RCC 7860 (cell line): ENCODE data around the gene SUOX.
"Not testable (repeated sequence)": the region's sequence is repeated elsewhere in the genome, so short reads cannot be mapped to it uniquely, and the experiment has no call there.

Experiments used
- DNase-seq: peaks from one replicate; pipeline ENCODE4 v3.0.0-alpha.2; 2015; ENCODE audit warnings: low spot score
- FAIRE-seq: peaks from 2 replicates; lab custom pipeline; 2012; peaks lifted over from hg19 to GRCh38; lab: Jason Lieb, UNC

Gene SUOX

GRCh38 chr12:55996715-55997534 is at the start of gene SUOX:
TSS of gene SUOX (plus strand) at chr12:55997276. CDS start at chr12:56002222, 4,946 bp downstream.
- peak; percentile 89 for FAIRE-seq
- peak; percentile 87 for DNase-seq

- DNase-seq (no peak), FAIRE-seq (no peak)
Observed at GRCh38 chr12:55955344-55955743, 41.7 kb upstream of the SUOX start.

GRCh38 chr12:55955800-55956508 is 41.1 kb upstream of the SUOX start:
- DNase-seq = peak; percentile 55

GRCh38 chr12:55957106-55957859 is 39.8 kb upstream of the SUOX start:
- no peak for FAIRE-seq

More at GRCh38 chr12:55955800-55956508, 41.1 kb upstream of the SUOX start:
- FAIRE-seq = peak; percentile 65

DNA sequence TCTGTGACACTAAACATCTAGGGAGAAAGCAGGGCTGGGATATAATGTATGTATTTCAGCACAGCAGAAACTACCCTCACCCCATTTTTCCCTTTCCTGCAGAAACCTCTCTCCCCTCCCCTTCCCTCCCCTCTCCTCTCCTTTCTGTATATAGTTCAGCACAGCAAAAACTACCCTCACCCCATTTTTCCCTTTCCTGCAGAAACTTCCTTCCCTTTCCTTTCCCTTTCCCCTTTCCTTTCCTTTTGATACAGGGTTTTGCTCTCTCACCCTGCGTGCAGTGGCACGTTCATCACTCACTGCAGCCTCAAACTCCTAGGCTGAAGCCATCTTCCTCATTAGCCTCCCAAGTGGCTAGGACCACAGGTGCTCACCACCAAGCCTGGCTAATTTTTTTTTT is 33.3 kb upstream of the SUOX start:
- DNase-seq (no peak), FAIRE-seq (no peak)

More at GRCh38 chr12:55957106-55957859, 39.8 kb upstream of the SUOX start:
- no peak for DNase-seq

DNA sequence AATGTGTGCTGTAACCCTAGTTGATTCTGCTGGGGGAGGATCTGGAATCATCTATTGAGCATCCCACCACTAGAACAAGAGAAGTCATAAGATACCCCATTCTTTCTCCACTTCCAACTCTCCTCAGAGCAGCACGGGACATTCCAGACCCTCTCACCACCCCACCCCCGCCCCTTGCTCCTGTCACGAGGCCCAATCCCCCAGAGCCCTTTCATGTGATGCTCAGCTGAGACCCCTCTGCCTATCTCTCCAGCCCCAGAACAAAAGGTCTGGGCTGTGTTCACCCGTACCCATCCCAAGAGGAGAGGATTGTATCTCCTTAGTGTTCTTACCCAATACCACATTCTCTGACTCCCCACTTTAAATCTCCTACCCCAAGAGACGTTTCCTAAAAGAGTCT is 31.8 kb upstream of the SUOX start:
- FAIRE-seq (no peak), DNase-seq (no peak)

DNA sequence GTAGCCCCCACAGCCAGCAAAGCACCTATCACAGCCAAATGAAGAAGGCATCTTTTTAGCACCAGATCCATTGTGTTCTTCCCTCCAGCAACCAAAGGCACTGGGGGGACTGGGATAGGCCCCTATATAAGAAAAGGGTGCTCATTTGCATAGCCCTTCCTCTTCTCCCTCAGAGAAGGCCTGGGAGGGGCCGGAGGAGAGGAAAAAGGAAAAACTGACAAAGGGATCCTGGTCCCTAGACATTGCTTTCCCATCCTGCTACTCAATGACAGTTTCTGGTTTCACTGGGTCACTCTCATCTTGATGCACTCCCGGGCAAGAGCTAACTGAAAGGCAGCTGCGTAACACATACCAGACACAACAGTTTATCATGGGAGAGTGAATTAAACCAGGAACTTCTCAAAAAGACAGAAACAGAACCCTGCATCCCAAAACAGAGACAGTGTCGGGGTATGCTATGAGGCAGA is 31.1 kb upstream of the SUOX start, which contains the start of gene PMEL:
Gene PMEL (minus strand): TSS at position 102 of the 467 bp plus-strand sequence. CDS start 31 bp downstream, at position 71.
- FAIRE-seq (no peak), DNase-seq (no peak)

DNA sequence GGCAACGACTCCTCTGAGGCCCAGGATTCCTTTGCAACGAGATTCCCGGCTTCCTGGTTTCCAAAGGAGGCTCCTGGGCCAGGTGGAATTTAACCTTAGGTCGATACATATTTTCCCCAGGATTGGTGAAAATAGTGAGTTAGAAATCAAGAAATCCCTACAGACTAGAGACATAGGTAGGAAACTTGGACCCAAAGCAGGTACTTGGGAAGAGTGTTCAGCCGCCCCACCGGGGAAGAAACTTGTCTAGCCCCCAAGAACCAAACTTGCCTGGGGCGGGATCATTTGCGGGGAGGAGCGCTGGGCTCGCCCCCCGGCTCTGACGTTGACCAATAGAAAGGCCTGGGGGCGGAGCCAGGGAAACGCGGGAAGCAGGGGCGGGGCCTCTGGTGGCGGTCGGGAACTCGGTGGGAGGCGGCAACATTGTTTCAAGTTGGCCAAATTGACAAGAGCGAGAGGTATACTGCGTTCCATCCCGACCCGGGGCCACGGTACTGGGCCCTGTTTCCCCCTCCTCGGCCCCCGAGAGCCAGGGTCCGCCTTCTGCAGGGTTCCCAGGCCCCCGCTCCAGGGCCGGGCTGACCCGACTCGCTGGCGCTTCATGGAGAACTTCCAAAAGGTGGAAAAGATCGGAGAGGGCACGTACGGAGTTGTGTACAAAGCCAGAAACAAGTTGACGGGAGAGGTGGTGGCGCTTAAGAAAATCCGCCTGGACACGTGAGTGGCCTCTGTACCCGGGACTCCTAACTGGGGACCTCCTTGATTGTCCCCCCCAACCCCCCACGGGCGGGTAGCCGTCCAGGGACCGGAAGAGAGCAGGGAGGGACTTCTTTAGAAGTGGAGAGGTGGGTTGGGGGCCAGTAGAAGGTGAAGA is 30.4 kb upstream of the SUOX start, which contains the start of gene CDK2:
Gene CDK2 (plus strand): TSS at position 423 of the 874 bp plus-strand sequence. CDS start 179 bp downstream, at position 602.
- peak; percentile 56 for DNase-seq
- FAIRE-seq = peak; percentile 41

DNA sequence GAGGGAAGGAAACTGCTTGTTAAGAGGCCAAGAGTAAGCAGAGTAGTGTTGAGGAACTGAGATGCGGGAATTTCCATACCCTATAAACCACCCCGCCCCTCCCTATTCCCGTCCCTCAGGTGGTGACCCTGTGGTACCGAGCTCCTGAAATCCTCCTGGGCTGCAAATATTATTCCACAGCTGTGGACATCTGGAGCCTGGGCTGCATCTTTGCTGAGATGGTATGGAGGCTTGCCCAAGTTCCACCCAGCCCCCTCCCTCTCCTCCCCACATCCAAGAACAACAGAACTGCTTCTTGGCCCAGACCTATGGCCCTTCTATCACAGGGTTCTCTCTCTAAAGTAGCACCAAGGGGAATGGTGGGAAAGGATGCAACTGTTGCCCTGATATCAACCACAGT is 27.7 kb upstream of the SUOX start:
- no peak for DNase-seq
- FAIRE-seq = no peak

DNA sequence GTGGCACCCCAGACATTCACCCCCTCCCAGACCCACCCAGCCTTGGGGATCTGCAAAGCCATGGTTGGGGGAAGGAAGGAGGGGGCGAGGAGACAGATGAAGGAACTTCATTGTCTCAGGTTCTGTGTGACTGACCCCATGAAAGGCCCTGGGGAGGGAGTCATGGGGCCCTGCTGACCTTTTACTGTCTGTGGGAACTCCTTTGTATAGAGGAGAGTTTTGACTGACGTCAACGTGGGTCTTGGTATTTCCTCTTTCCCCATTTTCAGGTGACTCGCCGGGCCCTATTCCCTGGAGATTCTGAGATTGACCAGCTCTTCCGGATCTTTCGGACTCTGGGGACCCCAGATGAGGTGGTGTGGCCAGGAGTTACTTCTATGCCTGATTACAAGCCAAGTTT is 26.3 kb upstream of the SUOX start:
- no peak for FAIRE-seq
- DNase-seq = no peak

DNA sequence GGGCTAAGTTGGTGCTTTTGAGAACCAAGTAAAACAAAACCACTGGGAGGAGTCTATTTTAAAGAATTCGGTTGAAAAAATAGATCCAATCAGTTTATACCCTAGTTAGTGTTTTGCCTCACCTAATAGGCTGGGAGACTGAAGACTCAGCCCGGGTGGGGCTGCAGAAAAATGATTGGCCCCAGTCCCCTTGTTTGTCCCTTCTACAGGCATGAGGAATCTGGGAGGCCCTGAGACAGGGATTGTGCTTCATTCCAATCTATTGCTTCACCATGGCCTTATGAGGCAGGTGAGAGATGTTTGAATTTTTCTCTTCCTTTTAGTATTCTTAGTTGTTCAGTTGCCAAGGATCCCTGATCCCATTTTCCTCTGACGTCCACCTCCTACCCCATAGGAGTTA is 25.0 kb upstream of the SUOX start:
- FAIRE-seq (no peak), DNase-seq (no peak)

GRCh38 chr12:55972456-55972855 is 24.6 kb upstream of the SUOX start:
- FAIRE-seq = no peak
- DNase-seq = no peak

DNA sequence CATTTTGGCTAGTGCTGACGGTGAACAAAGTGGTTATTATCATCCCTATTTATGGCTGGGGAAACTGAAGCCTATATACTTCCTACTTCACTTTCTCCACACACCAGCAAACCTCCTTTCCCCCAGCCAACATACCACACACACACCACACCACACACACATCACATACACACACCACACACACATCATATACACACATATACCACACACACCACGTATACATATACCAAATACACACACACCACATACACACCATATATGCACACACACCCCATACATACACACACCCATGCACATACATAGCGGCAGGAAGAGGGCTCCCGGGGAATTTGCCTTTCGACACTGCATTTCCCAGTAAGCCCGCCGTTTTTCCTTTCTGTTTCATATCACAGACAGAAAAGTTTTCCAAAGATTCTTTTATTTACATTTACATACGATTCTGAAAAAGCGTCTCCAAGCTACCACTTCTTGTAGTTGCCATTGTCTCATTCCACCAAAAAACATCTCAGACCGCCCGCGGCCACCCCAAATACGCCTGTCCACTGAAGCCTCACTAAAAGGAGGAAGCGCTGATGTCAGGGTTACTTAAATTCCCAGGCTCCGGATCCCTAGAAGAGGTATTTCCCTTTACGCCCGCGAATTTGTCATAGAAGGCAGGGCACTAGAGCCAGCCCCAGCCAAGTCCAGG is 24.0 kb upstream of the SUOX start:
- FAIRE-seq (no peak), DNase-seq (no peak)

DNA sequence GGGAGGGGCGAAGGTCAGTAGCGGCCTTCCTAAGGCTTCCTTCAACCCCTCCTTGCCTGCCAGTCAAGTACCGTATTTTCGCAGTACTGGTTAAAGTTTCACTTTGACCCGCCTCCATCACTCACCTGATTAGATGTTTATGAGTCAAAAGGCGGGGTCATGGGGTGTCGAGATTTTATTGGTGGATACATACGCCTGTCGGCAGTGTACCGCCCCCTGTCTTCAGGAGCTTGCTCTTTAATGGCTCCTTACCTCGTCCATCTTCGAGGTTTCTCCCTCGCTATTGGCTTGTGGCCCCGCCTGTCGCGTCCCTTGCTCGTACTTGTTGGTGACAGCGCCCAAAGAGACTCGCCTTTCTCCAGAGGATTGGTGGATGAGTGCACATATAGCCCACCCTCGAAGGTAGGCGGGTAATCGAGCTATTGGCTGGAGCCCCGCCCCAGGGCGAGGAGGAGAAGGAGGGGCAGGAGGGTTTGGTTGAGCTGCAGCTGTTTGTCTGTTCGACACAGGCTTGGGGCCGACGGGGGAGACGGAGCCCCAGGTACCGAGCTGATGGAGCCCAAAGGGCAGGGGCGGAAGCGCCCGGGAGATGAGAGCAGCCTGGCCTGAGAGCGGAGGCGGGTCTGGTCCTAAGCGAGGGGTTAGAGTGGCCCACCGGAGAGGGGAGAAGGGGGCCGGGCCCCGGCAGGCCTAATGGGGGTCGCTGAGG is 23.3 kb upstream of the SUOX start, which contains the start of gene RAB5B:
Gene RAB5B (plus strand): TSS at position 480 of the 709 bp plus-strand sequence. CDS start 12,883 bp downstream, outside the sequence.
- FAIRE-seq = peak; percentile 96
- peak; percentile 100 for DNase-seq

GRCh38 chr12:55974308-55974730 is 22.8 kb upstream of the SUOX start:
- FAIRE-seq = no peak

GRCh38 chr12:55978393-55978792 is 18.7 kb upstream of the SUOX start:
- no peak for FAIRE-seq
- DNase-seq = no peak

More at GRCh38 chr12:55974308-55974730, 22.8 kb upstream of the SUOX start:
- DNase-seq = no peak

GRCh38 chr12:55979069-55979468 is 18.0 kb upstream of the SUOX start:
- FAIRE-seq (no peak), DNase-seq (no peak)

- DNase-seq, FAIRE-seq: not testable (repeated sequence)
Observed at GRCh38 chr12:55981882-55982281, 15.2 kb upstream of the SUOX start.
